ENCODE data around the gene PDGFB. TPM values are rescaled to one million over a fixed set of nuclear protein-coding genes. Genes with fewer than 3 reads are reported as not detected.

Gene PDGFB
- total RNA-seq, 2 experiments from 2014 or later = 0.45 to 0.69 TPM

DNA sequence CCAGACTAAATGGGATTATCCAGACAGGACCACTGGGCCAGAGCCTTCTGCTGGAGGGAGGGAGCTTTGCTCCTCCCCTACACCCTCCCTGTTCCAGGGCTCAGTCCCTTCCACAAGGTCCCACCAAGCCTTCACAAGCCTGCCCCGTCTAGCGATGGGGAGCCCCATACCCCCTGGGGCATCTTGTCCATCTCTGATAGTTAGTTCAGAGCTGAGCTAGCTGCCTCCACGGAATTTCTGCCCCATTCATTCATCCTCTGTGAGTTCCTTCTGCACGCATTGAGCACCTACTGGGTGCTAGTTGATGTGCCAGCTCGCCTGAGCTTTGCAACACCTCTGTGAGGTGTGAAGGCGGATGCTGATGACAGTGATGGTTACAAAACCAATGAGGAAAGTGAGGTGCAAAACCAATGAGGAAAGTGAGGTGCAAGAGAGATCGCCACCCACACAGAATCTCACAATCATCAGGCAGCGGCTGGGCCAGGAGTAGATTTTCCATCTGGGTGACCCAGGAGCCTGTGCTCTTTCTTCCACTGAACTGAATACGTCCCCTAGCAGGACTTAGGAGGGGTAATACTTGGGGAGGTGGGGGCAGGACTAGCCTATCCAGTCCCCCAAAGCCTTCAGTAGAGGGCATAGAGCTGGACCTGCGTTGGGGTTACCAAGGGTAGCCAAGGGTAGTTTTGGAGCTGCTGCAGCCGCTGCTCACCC, 70.8 kb downstream of the PDGFB start:
- H3K4me1 ChIP-seq (ENCODE audit: insufficient read depth, low read length) = peaks cover 83% of the 10 kb centered on the region
- Mint-ChIP-seq H3K27me3 (no peaks in the 10 kb centered on the region), H3K36me3 (ENCODE audit: low read depth) (no peaks in the 10 kb centered on the region), H3K4me1 (ENCODE audit: low read depth) (peaks cover 59% of the 10 kb centered on the region), H3K9me3 (no peaks in the 10 kb centered on the region), H3K4me3 (peak overlapping the region; percentile 62), H3K27ac (peak overlapping the region; percentile 95)
- intact Hi-C loops (cut with DNase I, micrococcal nuclease) = loop anchor here in 1 of 2 experiments (5.0 kb wide), 1 partner anchor 68 kb away; the partner anchor contains the start of gene PDGFB
- ChIA-PET CTCF (interaction anchor here (1.1 to 1.8 kb wide), 3 partner anchors 133 to 142 kb away, joined by 3 to 6 read pairs (median 4); no protein-coding TSS in a partner anchor), POLR2A (interaction anchor here (0.5 to 9.2 kb wide), 13 partner anchors 21 to 870 kb away, joined by 3 to 163 read pairs (median 3); partner anchors contain the start of genes APOBEC3D, CBX7 and RPL3)
- H3K27me3 ChIP-seq (ENCODE audit: control insufficient read depth in 1 of 2, insufficient read depth in 2 of 2, low read length in 2 of 2) = no peaks in the 10 kb centered on the region
- no peak for TF ChIP-seq CTCF (IDR thresholded peaks at IDR 0.05)
- DNase-seq (peak in 6 of 14 experiments; percentile 23 to 89 (median 60)), ATAC-seq (ENCODE audit: poor library complexity) (peak; percentile 16)
- no peaks in the 10 kb centered on the region for H3K9me3 ChIP-seq (ENCODE audit: control insufficient read depth in 1 of 2, insufficient read depth in 1 of 2, low read length in 2 of 2)
- peak overlapping the region; percentile 19 for H3K4me3 ChIP-seq (ENCODE audit: low read length)
- peak overlapping the region; percentile 74 to 83 for H3K27ac ChIP-seq (ENCODE audit: low read depth in 1 of 2, low read length in 2 of 2)
- H3K36me3 ChIP-seq (ENCODE audit: insufficient read depth, low read length) = no peaks in the 10 kb centered on the region

Other genes with a start within 250 kb of the PDGFB start
- gene APOBEC3C, start 230.7 kb downstream of the PDGFB start, total RNA-seq = 10 to 100 TPM; 13.9 to 14.8 TPM
- 1 to 10 TPM; 7.4 to 8.0 TPM for gene APOBEC3D, start 223.9 kb downstream of the PDGFB start, total RNA-seq
- 1 to 10 TPM; 4.3 to 6.5 TPM for gene APOBEC3F, start 204.1 kb downstream of the PDGFB start, total RNA-seq
- 10 to 100 TPM; 18.8 to 20.6 TPM for gene APOBEC3G, start 167.7 kb downstream of the PDGFB start, total RNA-seq
- gene APOBEC3H, start 147.7 kb downstream of the PDGFB start, total RNA-seq = under 1 TPM; 0.67 to 0.85 TPM
- gene CBX7, start 92.3 kb downstream of the PDGFB start, total RNA-seq = 10 to 100 TPM; 48.6 to 49.1 TPM
- gene RPL3, start 74.6 kb upstream of the PDGFB start, total RNA-seq = 1,000 to 10,000 TPM; 3,952 to 3,974 TPM
- under 1 TPM; 0.44 to 0.59 TPM for gene SYNGR1, start 105.0 kb upstream of the PDGFB start, total RNA-seq
- 10 to 100 TPM; 19.8 to 20.1 TPM for gene TAB1, start 154.8 kb upstream of the PDGFB start, total RNA-seq
- gene MGAT3, start 212.0 kb upstream of the PDGFB start, total RNA-seq = under 1 TPM in 1 of 2 experiments, not detected in 1; 0.17 TPM

All from CD4-positive, alpha-beta T cell (primary cell).